ENCODE data around the gene KIF9.
"Not testable (repeated sequence)": the region's sequence is repeated elsewhere in the genome, so short reads cannot be mapped to it uniquely, and the experiment has no call there.

- TF ChIP-seq YY1 (IDR thresholded peaks at IDR 0.05; ENCODE audit: insufficient read depth, insufficient read length); ZNF274 (IDR thresholded peaks at IDR 0.05; ENCODE audit: low read depth, low read length): not testable (repeated sequence)
Observed at GRCh38 chr3:47309231-47309630, 26.6 kb upstream of the KIF9 start.
